ENCODE measurements around the gene UQCRH.

The UQCRH gene

GRCh38 chr1:46262508-46262907 is 41.0 kb upstream of the UQCRH start:
- POLR2A ChIA-PET = interaction anchor here (0.6 to 2.1 kb wide), 5 partner anchors 11 to 22 kb away, joined by 3 to 6 read pairs (median 4); partner anchors contain the start of gene RAD54L
- H3K9me3 ChIP-seq (ENCODE audit: control insufficient read depth, insufficient read depth, low read depth, low read length) = no peaks in the 10 kb centered on the region
- H3K4me1 ChIP-seq (ENCODE audit: control insufficient read depth, insufficient read depth, low read length) = no peaks in the 10 kb centered on the region
- H3K36me3 ChIP-seq (ENCODE audit: control insufficient read depth in 2 of 2, insufficient read depth in 1 of 2, low read length in 2 of 2) = peaks cover 74 to 99% of the 10 kb centered on the region in 2 experiments
- no peak overlapping the region for H3K27ac ChIP-seq (ENCODE audit: extremely low read depth, low read depth, low read length)
- no peak for TF ChIP-seq YY1 (tag by site-specific recombination; IDR thresholded peaks at IDR 0.05)
- no peak for TF ChIP-seq ZNF837 (tag by site-specific recombination; IDR thresholded peaks at IDR 0.05)
- no peak for TF ChIP-seq REPIN1 (tag by site-specific recombination; IDR thresholded peaks at IDR 0.05; ENCODE audit: low read depth)
- TF ChIP-seq MEIS1 (CRISPR knock-in tag; IDR thresholded peaks at IDR 0.05; ENCODE audit: borderline replicate concordance) = no peak
- no peak overlapping the region for H3K4me3 ChIP-seq (ENCODE audit: low read depth, low read length)
- CTCF ChIA-PET = interaction anchor here (0.7 to 1.8 kb wide), 4 partner anchors 10 to 152 kb away, joined by 3 to 5 read pairs (median 3); partner anchors contain the start of gene RAD54L

GRCh38 chr1:46263146-46263545 is 40.4 kb upstream of the UQCRH start:
- Histone ChIP-seq H3K36me3 (ENCODE audit: control insufficient read depth in 2 of 2, insufficient read depth in 1 of 2, low read length in 2 of 2) (peaks cover 72 to 100% of the 10 kb centered on the region in 2 experiments), H3K9me3 (ENCODE audit: control insufficient read depth, insufficient read depth, low read depth, low read length) (no peaks in the 10 kb centered on the region), H3K27ac (ENCODE audit: extremely low read depth, low read depth, low read length) (no peak overlapping the region), H3K4me1 (ENCODE audit: control insufficient read depth, insufficient read depth, low read length) (no peaks in the 10 kb centered on the region), H3K4me3 (ENCODE audit: low read depth, low read length) (no peak overlapping the region)
- CTCF ChIA-PET = interaction anchor here (0.7 to 1.8 kb wide), 3 partner anchors 15 to 151 kb away, joined by 3 to 5 read pairs (median 3); partner anchors contain the start of gene RAD54L
- no peak for TF ChIP-seq ZNF558 (tag by site-specific recombination; IDR thresholded peaks at IDR 0.05)
- no peak for TF ChIP-seq ZNF555 (tag by site-specific recombination; conservative IDR thresholded peaks at IDR 0.05)
- no peak for TF ChIP-seq ZBTB7A (tag by site-specific recombination; IDR thresholded peaks at IDR 0.05; ENCODE audit: low read depth)
- no peak for TF ChIP-seq OVOL3 (tag by site-specific recombination; IDR thresholded peaks at IDR 0.05)
- TF ChIP-seq ZNF48 (tag by site-specific recombination; IDR thresholded peaks at IDR 0.05) = no peak
- TF ChIP-seq ZFP41 (tag by site-specific recombination; IDR thresholded peaks at IDR 0.05; ENCODE audit: borderline replicate concordance) = no peak
- TF ChIP-seq TCF7L2 (IDR thresholded peaks at IDR 0.05; ENCODE audit: borderline replicate concordance, low read depth, low read length) = no peak
- POLR2A ChIA-PET = interaction anchor here (0.9 to 2.1 kb wide), 5 partner anchors 8 to 22 kb away, joined by 3 to 6 read pairs (median 4); partner anchors contain the start of gene RAD54L

GRCh38 chr1:46268578-46268977 is 34.9 kb upstream of the UQCRH start:
- H3K36me3 ChIP-seq (ENCODE audit: control insufficient read depth in 2 of 2, insufficient read depth in 1 of 2, low read length in 2 of 2) = peaks cover 79 to 100% of the 10 kb centered on the region in 2 experiments
- TF ChIP-seq ZBTB44 (tag by site-specific recombination; IDR thresholded peaks at IDR 0.05) (no peak), ZNF362 (tag by site-specific recombination; IDR thresholded peaks at IDR 0.05) (no peak), ZNF645 (tag by site-specific recombination; IDR thresholded peaks at IDR 0.05) (no peak), ZNF280C (tag by site-specific recombination; IDR thresholded peaks at IDR 0.05) (no peak), ZNF596 (tag by site-specific recombination; IDR thresholded peaks at IDR 0.05) (no peak), ZNF274 (IDR thresholded peaks at IDR 0.05; ENCODE audit: low read length) (no peak), ZNF274 (tag by site-specific recombination; IDR thresholded peaks at IDR 0.05; ENCODE audit: borderline replicate concordance) (no peak), ZNF398 (tag by site-specific recombination; IDR thresholded peaks at IDR 0.05) (no peak), ZNF132 (tag by site-specific recombination; IDR thresholded peaks at IDR 0.05; ENCODE audit: borderline replicate concordance) (no peak), KLF8 (tag by site-specific recombination; IDR thresholded peaks at IDR 0.05) (no peak), ZNF629 (tag by site-specific recombination; IDR thresholded peaks at IDR 0.05) (no peak)

More at GRCh38 chr1:46268578-46268977, 34.9 kb upstream of the UQCRH start:
- no peaks in the 10 kb centered on the region for H3K4me1 ChIP-seq (ENCODE audit: control insufficient read depth, insufficient read depth, low read length)
- no peak overlapping the region for H3K4me3 ChIP-seq (ENCODE audit: low read depth, low read length)
- H3K9me3 ChIP-seq (ENCODE audit: control insufficient read depth, insufficient read depth, low read depth, low read length) = no peaks in the 10 kb centered on the region
- ChIA-PET CTCF (no interaction called here), POLR2A (no interaction called here)
- no peak overlapping the region for H3K27ac ChIP-seq (ENCODE audit: extremely low read depth, low read depth, low read length)
